ENCODE measurements around the gene PMF1. TPM values are rescaled to one million over a fixed set of nuclear protein-coding genes. Genes with fewer than 3 reads are reported as not detected.

PMF1 gene
- total RNA-seq, 1 experiment from 2014 or later: 96.6 TPM

DNA sequence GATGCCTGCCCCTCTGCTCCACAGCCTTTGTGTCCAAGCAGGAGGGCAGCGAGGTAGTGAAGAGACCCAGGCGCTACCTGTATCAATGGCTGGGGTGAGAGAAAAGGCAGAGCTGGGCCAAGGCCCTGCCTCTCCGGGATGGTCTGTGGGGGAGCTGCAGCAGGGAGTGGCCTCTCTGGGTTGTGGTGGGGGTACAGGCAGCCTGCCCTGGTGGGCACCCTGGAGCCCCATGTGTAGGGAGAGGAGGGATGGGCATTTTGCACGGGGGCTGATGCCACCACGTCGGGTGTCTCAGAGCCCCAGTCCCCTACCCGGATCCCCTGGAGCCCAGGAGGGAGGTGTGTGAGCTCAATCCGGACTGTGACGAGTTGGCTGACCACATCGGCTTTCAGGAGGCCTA, 29.9 kb downstream of the PMF1 start:
- Histone ChIP-seq H3K9me3 (ENCODE audit: low read depth, low read length, poor library complexity, severe bottlenecking) (no peaks in the 10 kb centered on the region), H3K27ac (ENCODE audit: low read depth, low read length, poor library complexity, severe bottlenecking) (no peak overlapping the region), H3K4me1 (ENCODE audit: insufficient read depth, low read length, poor library complexity, severe bottlenecking) (peaks cover 6% of the 10 kb centered on the region), H3K27me3 (replicated peaks; ENCODE audit: insufficient read depth, low read depth, low read length, poor library complexity) (no peaks in the 10 kb centered on the region), H3K4me3 (ENCODE audit: low read depth, low read length, poor library complexity, severe bottlenecking) (no peak overlapping the region), H3K36me3 (ENCODE audit: insufficient read depth, low read length, poor library complexity, severe bottlenecking) (peaks cover 5% of the 10 kb centered on the region)
- ChIA-PET CTCF (no interaction called here), POLR2A (ENCODE audit: low non-redundant PET) (no interaction called here)
- no peak for DNase-seq (ENCODE audit: low spot score)
- no TSS peak for BruUV-seq (replicated peaks)
- no peak for TF ChIP-seq EZH2 (IDR thresholded peaks at IDR 0.05; ENCODE audit: borderline replicate concordance, low read depth, low read length, poor library complexity, severe bottlenecking)
- TF ChIP-seq, protein P1, sequence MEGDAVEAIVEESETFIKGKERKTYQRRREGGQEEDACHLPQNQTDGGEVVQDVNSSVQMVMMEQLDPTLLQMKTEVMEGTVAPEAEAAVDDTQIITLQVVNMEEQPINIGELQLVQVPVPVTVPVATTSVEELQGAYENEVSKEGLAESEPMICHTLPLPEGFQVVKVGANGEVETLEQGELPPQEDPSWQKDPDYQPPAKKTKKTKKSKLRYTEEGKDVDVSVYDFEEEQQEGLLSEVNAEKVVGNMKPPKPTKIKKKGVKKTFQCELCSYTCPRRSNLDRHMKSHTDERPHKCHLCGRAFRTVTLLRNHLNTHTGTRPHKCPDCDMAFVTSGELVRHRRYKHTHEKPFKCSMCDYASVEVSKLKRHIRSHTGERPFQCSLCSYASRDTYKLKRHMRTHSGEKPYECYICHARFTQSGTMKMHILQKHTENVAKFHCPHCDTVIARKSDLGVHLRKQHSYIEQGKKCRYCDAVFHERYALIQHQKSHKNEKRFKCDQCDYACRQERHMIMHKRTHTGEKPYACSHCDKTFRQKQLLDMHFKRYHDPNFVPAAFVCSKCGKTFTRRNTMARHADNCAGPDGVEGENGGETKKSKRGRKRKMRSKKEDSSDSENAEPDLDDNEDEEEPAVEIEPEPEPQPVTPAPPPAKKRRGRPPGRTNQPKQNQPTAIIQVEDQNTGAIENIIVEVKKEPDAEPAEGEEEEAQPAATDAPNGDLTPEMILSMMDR (conservative IDR thresholded peaks at IDR 0.05; ENCODE audit: low read depth, low read length): no peak
- intact Hi-C loops (cut with micrococcal nuclease; ENCODE audit: unreplicated experiment): no loop called here

DNA sequence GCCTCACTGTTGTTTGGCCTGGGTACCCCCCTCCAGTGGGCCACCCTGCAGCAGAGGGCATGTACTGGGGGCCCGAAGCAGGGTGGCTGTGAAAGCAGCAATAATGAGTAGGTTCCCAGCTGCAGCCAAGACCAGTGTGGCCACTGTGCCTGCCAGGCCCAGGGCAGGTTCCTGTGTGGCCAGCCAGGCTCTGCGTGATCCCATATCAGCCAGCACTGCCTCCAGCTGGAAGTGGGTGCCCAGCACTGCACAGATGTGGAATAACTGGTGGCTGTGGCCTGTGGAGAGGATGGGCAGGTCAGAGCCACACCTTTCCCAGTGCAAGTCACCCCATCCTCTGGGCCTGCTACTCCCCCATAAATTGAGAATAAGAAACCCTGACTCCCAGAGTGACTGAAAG, 31.3 kb downstream of the PMF1 start:
- Histone ChIP-seq H3K4me1 (ENCODE audit: insufficient read depth, low read length, poor library complexity, severe bottlenecking) (peaks cover 6% of the 10 kb centered on the region), H3K27me3 (replicated peaks; ENCODE audit: insufficient read depth, low read depth, low read length, poor library complexity) (no peaks in the 10 kb centered on the region), H3K9me3 (ENCODE audit: low read depth, low read length, poor library complexity, severe bottlenecking) (no peaks in the 10 kb centered on the region), H3K4me3 (ENCODE audit: low read depth, low read length, poor library complexity, severe bottlenecking) (no peak overlapping the region), H3K36me3 (ENCODE audit: insufficient read depth, low read length, poor library complexity, severe bottlenecking) (no peaks in the 10 kb centered on the region), H3K27ac (ENCODE audit: low read depth, low read length, poor library complexity, severe bottlenecking) (no peak overlapping the region)
- intact Hi-C loops (cut with micrococcal nuclease; ENCODE audit: unreplicated experiment): no loop called here
- TF ChIP-seq, protein P1 (conservative IDR thresholded peaks at IDR 0.05; ENCODE audit: low read depth, low read length): no peak
- TF ChIP-seq EZH2 (IDR thresholded peaks at IDR 0.05; ENCODE audit: borderline replicate concordance, low read depth, low read length, poor library complexity, severe bottlenecking): no peak
- ChIA-PET CTCF (no interaction called here), POLR2A (ENCODE audit: low non-redundant PET) (no interaction called here)
- no peak for DNase-seq (ENCODE audit: low spot score)
- no TSS peak for BruUV-seq (replicated peaks)

DNA sequence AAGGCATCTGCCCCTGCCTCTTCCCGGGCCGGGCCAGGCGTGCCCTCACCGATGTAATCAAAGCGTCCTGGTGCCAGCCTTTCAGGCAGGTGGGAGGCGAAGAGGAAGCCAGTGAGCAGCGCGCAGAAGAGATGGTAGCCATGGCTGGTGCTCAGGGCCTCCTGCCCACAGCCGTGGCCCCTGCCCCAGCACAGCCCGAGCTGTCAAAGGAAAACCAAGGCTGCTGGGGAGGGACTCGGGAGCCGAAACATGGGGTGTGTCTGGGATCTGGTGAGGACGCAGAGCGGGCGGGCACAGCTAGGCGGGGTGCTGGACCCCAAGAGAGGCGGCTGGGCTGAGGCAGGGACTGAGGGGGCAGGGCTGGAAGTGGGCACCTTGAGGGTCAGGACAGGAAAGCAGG, 31.9 kb downstream of the PMF1 start:
- Histone ChIP-seq H3K4me3 (ENCODE audit: low read depth, low read length, poor library complexity, severe bottlenecking) (no peak overlapping the region), H3K27ac (ENCODE audit: low read depth, low read length, poor library complexity, severe bottlenecking) (no peak overlapping the region), H3K36me3 (ENCODE audit: insufficient read depth, low read length, poor library complexity, severe bottlenecking) (peaks cover 1% of the 10 kb centered on the region), H3K9me3 (ENCODE audit: low read depth, low read length, poor library complexity, severe bottlenecking) (no peaks in the 10 kb centered on the region), H3K4me1 (ENCODE audit: insufficient read depth, low read length, poor library complexity, severe bottlenecking) (peaks cover 6% of the 10 kb centered on the region), H3K27me3 (replicated peaks; ENCODE audit: insufficient read depth, low read depth, low read length, poor library complexity) (no peaks in the 10 kb centered on the region)
- intact Hi-C loops (cut with micrococcal nuclease; ENCODE audit: unreplicated experiment): no loop called here
- TF ChIP-seq EZH2 (IDR thresholded peaks at IDR 0.05; ENCODE audit: borderline replicate concordance, low read depth, low read length, poor library complexity, severe bottlenecking): no peak
- TF ChIP-seq, protein P1 (conservative IDR thresholded peaks at IDR 0.05; ENCODE audit: low read depth, low read length): no peak
- ChIA-PET POLR2A (ENCODE audit: low non-redundant PET) (interaction anchor here (1.1 kb wide), 1 partner anchor 13 kb away, joined by 5 read pairs; no protein-coding TSS in a partner anchor), CTCF (no interaction called here)
- no peak for DNase-seq (ENCODE audit: low spot score)
- BruUV-seq (replicated peaks): no TSS peak

All from A673 (cell line).